Ammon's horn (tissue), 1 donor: Measurements from ENCODE around the gene RNF220.
A peak's percentile ranks its signal among the peaks of the same experiment; 100 is the strongest.

Experiments
- DNase-seq: peaks from one replicate; pipeline ENCODE4 v3.0.0-alpha.2; 2016; ENCODE audit warnings: low spot score

The RNF220 gene

DNA sequence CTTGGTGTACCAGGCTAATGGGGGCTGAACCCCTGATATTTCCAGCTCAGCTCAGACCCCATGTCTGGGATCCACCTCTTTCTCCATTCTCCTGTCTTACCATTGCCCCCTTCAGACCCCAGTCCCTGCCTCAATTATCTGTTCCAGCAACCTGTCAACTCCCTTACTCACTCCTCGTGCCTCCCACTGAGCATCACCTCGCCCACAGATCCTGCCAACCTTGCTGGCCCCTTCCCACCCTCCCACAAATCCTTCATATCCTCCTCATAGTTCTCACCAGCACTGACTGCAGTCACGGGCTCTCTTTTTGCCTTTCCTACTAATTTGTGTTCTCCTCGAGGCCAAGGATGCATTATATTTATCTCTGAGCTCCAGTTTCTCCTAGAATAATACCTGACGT lies 206.4 kb downstream of the RNF220 start:
- DNase-seq: no peak

DNA sequence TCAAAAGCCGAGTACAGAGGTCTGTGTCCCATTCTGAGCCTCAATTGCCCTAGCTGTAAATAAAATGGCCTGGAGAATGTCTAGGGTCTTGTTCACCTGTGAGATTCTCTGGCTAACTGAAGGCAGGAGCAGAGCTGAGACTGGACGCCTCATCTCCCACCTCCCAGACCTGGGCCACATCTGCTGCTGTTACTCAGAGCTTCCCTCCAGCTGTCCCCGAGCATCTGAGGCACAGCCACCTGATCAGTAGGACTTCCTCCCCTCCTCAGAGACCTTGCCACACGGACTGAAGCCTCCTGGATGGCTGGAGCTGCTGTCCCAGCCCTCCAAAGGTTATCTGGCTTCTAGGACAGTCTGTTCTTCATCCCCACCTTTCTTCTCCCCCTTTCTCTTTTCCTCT lies 206.8 kb downstream of the RNF220 start:
- no peak for DNase-seq

DNA sequence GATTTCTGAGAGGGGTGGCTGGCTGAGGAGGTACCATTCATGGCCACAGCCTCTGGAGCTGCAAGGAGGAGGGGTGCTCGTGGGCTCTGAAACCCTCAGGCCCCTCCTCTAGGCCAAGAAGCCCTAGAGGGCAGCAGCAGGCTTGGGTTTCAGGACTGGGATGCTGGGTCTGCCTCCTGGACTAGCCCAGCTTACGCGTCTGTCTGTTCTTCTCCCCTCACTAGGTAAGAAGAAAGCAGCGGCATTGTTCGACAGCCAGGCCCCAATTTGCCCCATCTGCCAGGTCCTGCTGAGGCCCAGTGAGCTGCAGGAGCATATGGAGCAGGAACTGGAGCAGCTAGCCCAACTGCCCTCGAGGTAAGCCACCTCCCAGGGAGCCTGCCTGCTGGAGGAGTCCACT lies 208.9 kb downstream of the RNF220 start:
- DNase-seq: no peak

DNA sequence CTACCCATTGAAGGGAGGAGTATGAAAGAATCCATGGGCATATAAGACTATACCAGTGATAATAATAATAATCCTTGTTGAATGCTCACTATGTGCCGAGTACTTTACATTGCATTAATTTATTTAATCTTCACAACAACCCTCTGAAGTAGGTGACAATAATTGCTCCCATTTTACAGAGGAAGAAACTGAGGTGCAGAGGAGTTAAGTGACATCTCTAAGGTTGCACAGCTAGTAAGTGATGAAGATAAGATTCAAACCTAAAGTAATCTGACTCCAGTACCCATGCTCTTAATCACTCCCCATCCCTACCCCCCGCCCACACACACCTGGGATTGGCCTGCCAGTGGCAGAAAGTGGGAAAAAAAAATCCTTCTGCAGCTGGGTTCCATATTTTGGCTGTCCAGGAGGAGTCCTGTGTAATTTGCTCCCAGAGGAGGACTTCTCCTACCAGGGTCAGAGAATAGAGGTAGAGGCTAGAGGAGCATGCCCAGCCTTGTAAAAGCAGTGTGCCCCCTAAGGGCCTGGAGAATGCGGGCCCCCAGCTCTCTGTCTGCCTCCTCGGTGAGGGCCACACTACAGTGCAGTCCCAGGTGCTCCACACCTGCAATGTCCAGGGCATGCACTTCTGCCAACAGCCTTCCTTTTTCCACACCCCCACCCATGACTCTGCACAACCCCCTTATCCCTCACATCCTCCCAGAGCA lies 211.4 kb downstream of the RNF220 start:
- no peak for DNase-seq

DNA sequence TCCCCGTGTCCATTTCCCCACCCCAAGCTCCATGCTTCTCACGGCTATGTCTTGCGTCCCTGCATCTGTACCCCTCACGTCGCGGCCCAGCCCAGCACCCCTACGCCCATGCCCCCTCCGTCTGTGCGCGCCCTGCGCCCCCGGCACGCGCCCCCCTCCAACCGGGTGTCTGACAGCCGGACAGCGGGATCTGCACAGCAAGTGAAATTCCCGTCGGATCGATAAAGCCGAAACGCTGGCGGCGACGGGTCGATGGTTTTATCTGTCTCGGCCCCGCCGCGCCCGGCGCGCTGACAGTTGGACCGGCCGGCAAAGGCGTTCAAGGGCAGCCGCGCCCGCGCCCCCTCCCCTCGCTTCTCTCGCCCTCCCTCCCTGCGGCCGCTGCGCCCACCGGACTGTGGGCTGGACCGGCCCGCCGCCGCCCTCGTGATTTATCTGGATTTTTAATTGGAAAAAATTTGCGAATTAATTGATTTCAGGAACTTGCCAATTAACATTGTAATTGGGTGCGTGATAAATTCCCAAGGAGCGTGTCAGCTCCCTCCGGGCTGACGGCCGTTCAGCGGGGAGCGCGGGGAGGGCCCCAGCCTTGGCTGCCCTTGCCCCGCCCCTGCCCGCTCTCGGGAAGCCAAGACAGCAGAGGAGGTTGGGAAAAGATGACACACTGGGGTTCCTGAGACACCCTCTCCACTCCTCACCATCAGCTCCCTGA lies 212.1 kb downstream of the RNF220 start:
- DNase-seq: no peak

DNA sequence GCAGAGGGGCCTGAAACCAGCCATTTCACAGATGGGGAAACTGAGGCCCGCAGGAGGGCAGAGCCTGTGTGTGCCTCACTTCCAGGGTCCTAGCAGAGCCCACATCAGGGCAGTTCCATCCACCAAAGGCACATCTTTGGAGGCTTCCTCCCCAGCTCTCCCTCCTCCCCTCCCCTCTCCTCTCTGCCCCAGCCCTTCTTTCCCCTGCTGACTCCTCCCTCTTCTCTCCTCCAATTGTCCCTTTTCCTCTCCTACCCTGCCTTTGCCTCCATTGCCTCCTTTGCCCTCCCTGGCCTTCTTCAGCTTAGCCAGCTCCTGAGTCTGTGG lies 212.6 kb downstream of the RNF220 start:
- no peak for DNase-seq

DNA sequence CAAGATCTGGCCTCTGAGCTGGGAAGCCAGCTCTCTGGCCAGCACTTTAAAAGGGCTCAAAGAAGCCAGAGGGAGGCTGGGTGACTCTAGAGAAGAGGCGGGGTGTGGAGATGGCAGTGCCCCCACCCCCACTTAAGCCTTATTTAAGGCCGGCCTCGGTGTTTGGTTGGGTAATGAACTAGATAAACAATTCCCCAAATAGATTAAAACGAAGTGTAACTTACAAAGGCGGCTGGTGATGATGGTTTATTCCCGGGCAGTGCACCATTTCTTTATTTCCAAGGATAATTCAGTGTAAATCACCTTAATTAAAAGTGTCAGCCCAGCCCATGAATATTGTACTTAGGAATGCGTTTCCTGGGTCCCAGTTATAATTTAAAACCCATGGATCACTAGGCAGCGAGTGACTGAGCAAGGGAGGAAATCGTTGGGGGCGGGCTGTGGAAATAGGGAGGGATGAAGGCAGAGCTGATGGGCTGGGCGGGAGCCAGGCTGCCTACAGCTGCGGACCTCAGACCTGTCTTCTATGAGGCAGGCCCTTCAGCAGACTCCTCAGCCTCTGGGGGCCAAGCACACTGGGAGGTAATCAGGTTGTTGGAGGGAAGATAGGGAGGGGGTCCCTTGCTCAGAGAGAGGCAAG lies 214.3 kb downstream of the RNF220 start:
- no peak for DNase-seq

DNA sequence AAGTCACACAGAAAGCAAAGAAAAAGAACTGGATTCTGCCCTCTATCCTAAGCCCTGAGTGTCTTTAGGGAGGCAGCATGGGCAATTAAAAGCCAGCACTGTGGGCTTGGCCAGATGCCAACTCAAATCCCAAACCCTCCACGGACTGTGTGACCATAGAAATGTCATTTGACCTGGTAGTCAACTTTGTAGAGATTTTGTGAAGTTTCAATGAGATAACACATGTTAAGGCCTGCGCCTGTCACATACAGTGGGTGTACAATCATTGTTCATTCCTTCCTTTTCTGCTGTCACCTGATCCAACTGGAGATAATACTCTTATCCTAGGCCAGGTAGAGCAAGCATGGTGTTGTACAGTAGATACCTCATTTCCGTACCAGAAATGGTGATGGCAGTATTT lies 215.0 kb downstream of the RNF220 start:
- DNase-seq: no peak

DNA sequence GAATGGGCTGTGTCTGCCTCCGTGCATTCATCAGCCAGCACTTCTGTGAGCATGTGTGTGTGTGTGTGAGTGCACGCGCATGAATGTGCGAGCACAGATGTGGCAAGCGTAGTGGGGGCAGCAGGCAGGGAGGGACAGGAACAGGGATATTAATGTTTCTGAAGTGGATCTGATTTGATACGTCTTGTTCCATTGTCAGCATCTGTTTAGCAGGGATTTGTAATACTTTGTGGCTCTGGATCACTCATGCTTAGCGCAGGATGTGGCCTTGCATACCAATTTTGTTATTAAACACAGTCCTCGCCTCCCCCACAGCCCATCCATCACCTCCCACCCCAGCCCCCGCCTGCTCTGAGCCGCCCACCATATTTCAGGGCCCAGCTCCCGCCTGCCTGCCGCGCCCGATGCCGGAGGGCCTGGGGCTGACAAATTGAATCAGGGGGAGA lies 216.8 kb downstream of the RNF220 start:
- no peak for DNase-seq

DNA sequence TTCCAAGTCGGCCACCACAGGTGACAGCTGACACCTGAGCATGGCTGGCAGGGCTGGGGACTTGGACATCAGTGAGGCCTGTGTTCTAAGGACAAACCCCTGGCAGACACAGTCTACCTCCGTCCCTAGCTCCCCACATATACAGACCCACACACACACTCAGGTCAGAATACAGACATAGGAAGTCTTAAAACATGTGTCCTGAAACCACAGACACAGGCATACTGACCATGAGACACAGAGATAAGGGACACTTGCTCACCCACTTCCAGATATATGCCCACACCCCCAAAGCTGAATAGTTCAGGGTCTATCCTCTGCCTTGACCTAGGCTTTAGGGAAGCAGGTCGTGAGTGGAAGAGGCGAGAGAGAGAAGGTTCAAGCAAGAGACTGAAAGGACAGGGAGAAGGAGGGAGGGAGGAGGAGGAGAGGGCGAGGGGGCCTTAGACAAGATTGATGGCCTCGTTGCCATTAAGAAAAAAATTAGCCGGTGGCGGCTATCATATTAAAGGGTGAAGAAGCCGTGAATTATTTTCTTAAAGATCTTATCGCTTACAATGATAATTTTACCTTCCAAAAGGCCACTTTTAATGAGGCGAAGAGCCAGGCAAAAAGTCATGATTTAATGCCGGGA lies 219.3 kb downstream of the RNF220 start:
- no peak for DNase-seq

DNA sequence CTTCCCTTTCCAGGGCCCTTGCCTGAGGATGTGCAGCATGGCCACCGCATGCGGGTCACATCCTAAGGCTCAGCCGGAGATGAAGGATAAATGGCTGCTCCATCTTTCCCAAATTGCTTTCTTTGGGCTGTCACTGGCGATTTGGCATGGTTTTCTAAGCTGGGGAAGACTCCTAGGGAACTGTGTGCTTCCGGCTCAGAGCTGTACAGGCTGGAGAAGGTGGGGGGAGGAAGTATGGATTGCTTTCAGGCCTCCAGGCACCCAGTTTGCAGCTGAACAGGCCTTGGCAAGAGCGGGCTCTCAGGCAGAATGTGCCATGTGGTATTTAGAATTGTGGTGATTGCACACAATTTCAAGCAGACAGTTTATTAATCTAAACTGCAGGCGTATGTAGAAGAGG lies 220.3 kb downstream of the RNF220 start:
- DNase-seq: peak; percentile 72

DNA sequence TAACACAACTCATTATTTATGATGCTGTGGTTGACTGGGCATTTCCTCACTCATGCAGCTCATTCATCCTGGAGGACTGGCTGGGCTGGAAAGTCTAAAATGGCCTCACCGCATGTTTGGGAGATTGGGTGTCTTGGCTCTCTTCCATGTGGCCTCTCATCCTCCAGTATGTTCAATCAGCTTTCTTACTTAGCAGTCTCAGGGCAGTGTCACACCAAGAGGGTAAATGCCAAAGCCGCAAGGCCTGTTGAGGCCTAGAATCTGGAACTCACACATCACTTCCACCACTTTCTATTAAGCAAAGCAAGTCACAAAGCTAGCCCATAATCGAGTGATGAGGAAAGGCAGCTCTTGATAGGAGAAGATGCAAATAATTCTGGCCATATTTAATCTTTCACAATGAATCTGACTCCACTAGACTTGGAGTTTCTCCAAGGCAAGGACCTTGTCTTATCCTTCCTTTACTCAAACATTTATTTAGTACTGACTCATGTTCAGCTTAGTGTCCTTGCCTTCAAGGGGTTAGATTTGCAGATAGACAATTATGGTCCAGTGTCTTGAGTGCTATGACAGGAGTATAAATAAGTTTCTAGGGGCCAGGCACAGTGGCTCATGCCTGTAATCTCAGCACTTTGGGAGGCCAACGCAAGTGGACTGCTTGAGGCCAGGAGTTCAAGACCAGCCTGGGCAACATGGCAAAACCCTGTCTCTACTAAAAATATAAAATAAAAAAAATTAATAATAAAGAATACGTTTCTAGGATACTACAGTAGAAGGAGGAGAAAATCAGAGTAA lies 224.1 kb downstream of the RNF220 start:
- no peak for DNase-seq

DNA sequence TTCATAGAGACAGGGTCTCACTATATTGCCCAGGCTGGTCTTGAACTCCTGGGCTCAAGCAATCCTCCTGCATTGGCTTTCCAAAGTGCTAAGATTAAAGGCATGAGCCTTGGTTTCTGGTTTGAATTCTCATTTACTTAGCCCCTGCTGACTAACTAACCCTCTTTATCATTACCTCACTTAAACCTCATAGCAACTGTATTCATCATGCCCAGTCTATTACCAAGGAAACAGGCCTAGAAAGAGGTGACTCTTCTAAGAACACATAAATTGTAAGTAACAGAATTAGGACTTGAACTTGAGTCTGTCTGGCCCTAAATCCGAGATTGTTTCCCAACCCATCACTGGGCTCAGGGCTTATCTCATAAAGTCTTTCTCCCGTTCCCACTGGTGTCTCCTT lies 225.1 kb downstream of the RNF220 start:
- no peak for DNase-seq

DNA sequence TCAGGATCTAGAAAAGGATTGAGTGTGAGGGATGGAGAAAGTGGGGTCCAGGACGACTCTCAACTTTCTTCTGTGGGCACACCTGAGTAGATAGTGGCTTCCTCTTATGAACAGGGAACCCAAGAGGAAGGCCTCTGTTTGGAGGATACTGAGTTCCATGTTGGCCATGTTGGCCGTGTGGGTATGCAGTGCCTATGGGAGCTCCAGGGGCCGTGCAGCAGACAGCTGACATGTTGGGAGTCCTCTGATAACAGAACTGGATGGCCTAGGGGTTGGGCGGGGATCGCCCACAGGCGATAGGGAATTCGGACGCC lies 226.2 kb downstream of the RNF220 start:
- DNase-seq: no peak

DNA sequence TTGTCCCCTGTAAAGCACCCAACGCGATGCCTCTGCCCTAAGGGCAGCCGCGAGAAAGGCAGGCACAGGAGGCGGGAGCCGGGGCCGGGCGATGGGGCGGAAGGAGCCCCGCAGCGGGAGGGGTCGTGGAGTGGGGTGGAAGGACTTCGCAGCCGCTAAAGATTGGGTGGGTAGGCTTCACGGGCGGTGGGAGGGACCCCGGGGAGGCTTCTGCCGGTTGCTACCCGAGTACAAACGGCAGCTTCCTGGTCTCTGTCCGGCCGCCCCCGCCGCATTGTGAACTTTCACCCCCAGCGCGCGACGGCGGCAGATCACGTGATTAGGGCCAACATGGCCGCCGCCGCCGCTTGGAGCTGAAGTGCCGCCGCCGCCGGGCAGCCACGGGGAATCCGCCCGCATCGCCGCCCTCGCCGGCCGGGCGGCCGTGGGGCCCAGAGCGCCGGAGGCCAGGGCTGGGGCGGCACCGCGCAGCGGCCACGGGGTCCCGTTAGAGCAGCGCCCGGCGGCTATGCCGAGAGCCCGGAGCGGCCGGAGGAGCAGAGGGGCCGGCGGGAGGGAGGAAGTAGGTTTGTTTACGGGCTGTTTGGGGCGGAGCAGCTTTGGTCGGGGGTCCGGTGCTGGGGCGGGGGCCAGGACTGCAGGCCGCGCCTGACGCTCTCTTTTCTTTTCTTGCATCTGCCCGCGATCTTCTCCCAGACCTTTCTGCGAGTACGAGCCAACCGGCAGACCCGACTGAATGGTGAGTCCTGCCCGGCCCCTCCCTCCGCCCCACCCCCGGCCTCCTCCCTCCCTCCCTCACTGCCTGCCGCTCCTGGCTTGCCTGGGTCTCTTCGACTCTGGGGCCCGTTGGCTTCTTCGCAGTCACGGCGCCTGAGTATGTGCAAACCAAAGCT lies 226.8 kb downstream of the RNF220 start:
- DNase-seq: peak; percentile 86

DNA sequence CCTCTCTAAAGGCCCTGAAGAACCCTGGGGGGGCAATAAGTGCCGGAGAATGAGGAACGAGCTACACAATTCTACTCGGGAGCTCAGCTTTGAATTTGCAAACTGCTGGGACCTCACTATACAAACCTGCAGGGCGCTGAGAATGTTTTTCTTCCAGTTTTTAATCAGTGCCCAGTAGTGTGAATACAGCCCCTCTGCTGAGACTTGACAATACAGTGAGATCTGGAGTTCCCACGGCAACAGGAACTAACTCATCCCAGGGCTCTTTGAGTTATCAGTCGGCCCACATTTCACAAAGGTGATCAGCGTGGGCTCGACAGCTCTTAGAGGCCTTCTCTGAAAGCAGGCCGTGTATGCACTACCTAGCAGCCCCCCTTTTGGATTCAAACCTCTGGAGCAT lies 227.5 kb downstream of the RNF220 start:
- no peak for DNase-seq

DNA sequence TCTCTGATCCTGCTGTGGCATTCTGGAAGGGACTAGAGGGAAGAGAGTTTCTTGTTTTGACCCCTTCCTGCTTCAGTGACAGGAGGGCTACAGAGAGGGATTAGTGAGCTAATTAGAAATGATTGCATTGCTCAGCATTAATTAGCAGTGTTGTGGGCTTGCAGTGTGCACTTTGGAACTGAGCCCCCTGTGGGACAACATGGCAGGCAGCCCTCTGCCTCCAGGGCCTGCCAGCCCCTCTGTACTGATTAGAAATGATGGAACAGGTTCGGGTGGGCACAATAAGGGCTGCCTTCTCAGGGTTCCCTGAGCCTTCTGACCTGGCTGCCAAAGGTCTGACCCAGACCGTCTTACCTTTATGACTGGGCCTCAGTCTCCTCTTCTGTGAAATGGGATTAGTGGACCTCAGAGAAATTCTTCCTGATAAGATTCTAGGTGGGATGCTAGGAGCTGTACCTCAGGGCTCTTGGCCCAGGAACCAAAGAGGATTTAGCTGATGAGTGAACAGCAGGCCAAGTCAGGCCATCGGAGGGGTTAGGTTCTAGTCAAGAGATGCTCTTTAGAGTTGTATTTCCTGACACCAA lies 229.6 kb downstream of the RNF220 start:
- DNase-seq: no peak

DNA sequence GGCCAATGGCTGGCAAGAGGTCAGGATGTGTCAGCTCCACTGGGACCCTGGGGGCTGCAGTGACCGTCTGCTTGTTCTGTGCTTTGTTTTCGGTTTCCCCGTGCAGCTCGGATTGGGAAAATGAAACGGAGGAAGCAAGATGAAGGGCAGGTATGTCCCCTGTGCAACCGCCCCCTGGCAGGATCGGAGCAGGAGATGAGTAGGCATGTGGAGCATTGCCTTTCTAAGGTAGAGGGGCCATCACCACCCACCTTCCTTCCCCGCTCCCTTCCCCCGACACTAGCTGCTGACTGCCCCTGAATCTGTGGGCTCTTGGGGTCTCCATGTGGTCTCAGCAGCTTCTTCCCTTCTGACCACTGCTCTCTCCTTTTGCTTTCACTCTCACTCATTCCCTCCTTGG lies 230.4 kb downstream of the RNF220 start:
- DNase-seq: no peak

DNA sequence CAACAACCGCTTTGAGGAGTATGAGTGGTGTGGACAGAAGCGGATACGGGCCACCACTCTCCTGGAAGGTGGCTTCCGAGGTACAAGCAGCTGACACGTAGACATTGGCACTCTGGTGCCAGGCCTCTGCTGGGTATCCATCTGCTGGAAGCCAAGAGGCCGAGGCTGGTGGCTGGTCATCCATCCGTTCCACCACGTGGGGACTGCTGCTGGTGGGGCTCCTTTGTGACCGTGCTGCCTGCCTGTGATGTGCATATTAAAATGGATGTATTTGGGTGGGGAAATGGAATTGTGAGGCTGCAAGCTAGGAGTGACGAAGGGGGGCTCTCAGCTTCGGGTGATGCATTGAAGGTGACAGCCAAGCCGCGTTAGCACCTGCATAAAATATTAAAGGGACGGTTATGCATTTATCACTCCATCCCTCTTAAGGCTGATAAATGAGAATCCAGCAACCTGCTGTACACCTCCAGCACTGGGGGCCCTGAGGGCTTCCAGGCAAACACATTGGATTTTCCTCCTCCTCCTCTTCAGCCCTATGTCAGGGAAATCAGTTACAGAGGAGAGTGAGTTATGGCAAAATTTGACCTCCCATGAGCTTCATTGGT lies 231.1 kb downstream of the RNF220 start:
- no peak for DNase-seq
